HS-27A (cell line): ENCODE results near the gene FDXACB1.

Source experiments
- DNase-seq: peaks from one replicate; pipeline ENCODE4 v3.0.0-alpha.2; 2012; ENCODE audit warnings: low read depth, missing footprints

Gene FDXACB1

GRCh38 chr11:111878849-111879636 is at the start of gene FDXACB1, which contains the start of gene CFAP68:
Gene FDXACB1 (minus strand): TSS chr11:111879165. CDS start chr11:111879132, 33 bp downstream.
Gene CFAP68 (plus strand): TSS chr11:111879541. CDS start chr11:111879561, 20 bp downstream.
- peak; percentile 82 for DNase-seq

DNA sequence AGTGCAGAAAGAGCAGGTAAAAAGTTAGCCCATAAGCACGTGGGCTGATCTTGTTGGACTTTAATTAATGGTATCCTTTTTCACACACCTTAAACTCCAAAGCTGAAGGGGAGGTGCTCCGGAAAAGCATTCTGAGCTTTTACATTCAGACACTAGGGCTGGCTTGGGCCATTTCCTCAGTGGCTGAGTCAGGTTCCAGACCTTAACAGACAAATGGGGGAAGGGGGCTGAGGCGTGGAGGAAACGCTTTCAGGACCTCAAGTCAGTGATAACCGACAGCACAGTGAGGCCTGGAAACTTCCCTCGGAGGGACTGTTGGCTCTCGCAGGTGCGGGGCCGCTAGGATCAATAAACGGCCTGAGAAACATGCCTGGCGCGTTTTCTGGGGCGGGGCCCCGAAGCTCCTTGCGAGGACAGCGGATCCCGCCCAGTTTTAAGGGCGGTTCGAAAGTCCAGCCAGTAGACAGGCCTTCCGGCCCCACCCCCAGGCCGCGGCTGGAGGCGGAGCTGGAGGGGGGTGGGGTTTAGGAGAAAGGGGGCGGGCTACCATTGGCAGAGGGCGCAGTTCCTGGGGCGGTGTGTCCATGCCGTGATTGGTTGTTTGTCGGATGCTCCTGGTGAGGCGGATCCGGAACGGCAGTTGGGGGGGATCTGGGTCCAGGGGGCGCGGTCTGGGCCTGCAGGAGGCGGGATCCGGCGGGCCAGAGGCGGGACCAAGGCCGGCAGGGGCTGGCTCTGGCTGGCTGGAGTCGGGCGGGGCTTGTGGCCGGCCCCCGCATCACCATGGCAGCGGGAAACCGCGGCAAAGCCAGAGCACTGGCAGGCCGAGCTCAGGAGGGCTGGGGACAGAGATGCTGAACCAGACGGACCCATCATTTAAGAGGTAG is 47.8 kb upstream of the FDXACB1 start:
- DNase-seq: peak; percentile 69

GRCh38 chr11:111925953-111926352 is 47.0 kb upstream of the FDXACB1 start:
- no peak for DNase-seq

GRCh38 chr11:111923951-111924350 is 45.0 kb upstream of the FDXACB1 start:
- no peak for DNase-seq

DNA sequence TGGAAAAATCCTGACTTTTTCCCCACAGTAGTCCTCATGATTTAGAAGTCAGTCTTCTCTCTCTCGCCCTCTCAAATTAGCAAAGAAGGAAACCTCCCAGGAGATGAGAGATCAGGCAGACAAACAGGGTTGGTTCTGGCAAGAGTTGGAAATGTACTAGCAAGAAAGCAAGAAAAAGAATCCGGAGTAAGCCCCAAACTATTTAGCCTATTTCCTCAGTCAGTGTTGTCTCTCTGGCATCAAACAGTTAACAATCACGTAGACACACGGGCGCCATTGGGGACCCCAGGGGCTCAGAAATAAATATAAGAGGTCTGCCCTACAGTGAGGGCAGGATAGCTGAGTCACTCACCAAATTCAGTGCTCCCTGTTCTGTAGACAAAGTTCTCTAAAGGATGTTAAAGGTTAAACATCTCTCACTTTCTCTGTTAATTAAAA is 44.4 kb upstream of the FDXACB1 start:
- DNase-seq: no peak

DNA sequence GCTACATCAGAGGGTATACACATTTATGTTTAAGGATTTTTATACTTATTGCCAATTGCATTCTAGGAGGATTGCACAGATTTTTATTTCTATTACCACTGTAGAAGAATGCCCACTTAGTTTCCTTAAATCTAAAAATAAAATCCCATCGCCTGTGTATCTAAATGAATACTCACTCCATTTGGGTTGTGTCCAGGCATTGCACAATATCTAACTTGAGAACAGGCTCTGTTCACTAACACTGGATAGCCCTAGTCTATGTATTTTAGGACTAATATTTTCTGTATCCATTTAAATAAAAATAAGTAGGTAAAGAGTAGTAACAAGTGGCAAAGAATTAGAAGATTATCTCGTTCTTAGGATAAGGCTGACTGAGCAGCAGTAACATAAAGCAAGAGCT is 43.8 kb upstream of the FDXACB1 start:
- no peak for DNase-seq

DNA sequence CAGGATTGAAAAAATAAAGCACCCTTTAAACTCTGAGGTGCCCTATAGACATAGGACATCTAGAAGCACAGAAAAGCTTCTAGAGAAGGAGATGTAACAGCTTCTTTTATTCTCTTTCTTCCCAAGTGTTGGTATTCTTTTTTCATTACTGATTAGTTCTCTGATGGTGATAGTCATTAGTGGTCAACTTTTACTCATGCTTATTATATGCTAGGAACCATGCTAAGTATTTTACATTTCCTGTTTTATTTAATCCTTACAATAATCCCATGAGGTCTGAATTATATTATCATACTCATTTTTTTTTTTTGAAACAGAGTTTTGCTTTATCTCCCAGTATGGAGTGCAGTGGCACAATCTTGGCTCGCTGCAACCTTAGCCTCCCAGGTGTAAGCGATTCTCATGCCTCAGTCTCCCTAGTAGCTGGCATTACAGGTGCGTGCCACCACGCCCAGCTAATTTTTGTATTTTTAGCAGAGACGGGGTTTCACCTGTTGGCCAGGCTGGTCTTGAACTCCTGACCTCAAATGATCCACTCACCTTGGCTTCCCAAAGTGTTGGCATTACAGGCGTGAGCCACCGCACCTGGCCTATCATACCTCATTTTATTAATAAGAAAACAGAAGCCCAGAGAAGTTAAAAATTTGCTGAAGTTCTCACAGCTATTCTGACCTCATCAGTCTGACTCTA is 42.7 kb upstream of the FDXACB1 start:
- DNase-seq: no peak

DNA sequence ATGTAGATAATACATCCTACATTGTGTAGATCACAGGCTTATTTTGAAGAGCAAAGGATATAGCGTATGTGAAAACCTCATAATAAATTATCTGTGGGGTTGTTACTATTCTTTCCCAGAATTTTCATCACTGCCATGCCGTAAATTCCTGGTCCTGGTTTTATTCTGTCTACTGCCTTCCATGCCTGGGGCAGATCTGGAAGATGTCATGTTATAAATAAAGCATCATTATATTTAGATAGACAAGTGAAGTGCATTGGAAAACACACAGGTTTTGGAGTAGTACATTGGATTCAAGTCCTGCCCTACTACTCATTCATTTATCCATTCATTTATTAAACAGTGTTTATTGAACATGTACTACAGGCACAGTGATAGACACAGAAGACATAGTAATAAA is 41.9 kb upstream of the FDXACB1 start:
- DNase-seq: no peak

DNA sequence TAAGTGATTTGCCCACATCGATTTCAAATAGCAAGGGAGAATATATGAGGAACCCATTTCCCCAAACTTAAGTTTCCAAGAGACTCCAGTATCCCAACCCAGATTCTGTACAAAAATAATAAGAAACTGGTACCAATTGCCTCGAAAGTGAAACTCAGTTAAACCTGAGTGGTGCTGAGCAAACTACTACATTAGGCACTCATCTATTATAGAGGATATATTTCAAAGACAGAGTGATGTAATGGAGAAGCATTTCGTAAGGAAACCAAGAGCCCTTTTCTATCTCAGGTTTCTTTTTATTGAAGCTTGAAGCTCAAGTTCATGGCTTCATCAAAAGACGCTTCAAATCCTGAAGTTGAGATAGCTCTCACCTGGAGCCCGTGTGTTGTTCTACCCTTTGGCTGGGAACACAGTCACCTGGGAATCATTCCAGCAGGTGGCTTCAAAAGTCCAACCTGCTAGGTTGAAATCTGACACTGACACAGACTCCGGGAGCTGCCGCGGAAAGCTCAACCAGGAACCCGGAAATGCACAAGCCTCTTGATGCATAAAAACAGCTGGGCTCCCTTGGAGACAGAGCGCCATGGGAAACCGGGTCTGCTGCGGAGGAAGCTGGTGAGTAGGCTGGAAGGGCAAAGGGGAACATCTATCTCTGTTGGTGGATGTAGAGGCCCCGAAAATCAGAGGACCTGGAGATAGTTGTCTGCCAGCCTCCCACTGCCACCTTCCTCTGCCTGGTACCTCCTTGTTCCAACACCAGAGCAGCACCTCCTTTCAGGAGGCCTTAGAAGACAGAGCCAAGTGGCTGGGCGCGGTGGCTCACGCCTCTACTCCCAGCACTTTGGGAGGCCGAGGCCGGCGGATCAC is 39.7 kb upstream of the FDXACB1 start, which contains the start of gene C11orf52:
C11orf52 (plus strand) TSS at position 524 of the 867 bp plus-strand sequence; CDS start at position 584, 60 bp downstream.
- no peak for DNase-seq

- no peak for DNase-seq
Measured at GRCh38 chr11:111917788-111918187, 38.8 kb upstream of the FDXACB1 start.

DNA sequence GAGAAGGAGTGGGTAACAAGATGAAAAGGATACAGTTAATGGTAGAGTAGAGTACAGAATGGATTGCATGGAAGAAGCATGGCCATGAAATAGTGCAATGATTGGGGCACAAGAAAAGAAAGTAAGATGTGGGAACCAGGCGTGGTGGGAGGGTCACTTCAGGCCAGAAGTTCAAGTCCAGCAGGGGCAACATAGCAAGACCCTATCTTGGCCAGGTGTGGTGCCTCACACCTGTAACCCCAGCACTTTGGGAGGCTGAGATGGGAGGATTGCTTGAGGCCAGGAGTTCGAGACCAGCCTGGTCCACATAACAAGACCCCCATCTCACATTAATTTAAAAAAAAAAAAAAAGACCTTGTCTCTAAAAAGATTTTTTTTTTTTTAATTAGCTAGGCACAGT is 38.3 kb upstream of the FDXACB1 start:
- DNase-seq: no peak

DNA sequence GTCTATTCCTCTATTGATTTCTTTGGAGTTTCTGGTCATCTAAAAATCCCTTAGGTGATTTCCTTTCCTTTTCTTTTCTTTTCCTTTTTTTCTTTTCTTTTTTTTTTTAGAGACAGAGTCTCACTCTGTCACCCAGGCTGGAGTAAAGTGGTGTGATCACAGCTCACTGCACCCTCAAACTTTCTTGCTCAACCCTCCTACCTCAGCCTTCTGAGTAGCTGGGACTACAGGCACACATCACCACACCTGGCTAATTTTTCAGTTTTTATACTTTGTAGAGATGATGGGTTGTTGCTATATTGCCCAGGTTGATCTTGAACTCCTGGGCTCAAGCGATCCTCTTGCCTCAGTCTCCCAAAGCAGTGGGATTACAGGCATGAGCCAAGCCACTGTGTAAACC is 37.8 kb upstream of the FDXACB1 start:
- DNase-seq: no peak

DNA sequence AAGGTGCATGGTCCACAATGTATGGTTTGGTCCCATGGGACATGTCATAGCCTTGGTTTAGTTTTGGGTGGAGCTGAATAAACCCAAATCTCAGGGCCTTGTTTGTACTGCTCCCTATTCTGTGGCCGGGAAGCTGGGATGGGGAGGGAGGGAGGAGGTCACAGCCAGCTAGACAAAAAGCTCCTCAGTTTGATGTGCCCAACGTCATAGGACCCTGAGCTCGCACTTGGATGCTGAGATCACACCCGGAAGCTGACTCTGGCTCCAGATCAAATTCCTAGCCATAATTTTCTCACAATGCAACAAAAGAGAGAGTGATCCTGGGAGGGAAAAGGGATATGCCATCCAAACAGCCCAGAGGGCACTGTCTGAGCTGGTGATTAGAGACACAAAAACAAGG is 35.0 kb upstream of the FDXACB1 start:
- DNase-seq: peak; percentile 36

GRCh38 chr11:111913031-111913861 is 34.3 kb upstream of the FDXACB1 start:
- DNase-seq: no peak

DNA sequence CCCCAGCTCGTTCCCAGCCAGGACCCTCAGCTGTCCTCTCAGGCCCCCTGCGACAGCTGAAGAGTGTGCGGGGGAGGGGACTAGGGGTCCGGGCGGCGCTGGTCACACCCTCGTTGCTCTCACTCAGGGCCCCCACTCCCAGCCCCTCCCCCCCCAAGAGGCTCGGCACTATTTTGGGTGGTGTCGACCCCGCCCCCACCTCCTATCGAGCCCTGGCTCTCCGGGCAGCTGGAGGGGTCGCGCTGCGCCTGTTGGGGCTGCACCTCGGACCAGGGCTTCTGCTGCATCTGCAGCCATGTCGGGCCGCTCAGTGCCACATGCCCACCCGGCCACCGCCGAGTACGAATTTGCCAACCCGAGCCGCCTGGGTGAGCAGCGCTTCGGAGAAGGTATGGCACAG is 33.6 kb upstream of the FDXACB1 start, which contains the start of gene HSPB2:
HSPB2 (plus strand) TSS at position 200 of the 400 bp plus-strand sequence; CDS start at position 296, 96 bp downstream.
- no peak for DNase-seq

DNA sequence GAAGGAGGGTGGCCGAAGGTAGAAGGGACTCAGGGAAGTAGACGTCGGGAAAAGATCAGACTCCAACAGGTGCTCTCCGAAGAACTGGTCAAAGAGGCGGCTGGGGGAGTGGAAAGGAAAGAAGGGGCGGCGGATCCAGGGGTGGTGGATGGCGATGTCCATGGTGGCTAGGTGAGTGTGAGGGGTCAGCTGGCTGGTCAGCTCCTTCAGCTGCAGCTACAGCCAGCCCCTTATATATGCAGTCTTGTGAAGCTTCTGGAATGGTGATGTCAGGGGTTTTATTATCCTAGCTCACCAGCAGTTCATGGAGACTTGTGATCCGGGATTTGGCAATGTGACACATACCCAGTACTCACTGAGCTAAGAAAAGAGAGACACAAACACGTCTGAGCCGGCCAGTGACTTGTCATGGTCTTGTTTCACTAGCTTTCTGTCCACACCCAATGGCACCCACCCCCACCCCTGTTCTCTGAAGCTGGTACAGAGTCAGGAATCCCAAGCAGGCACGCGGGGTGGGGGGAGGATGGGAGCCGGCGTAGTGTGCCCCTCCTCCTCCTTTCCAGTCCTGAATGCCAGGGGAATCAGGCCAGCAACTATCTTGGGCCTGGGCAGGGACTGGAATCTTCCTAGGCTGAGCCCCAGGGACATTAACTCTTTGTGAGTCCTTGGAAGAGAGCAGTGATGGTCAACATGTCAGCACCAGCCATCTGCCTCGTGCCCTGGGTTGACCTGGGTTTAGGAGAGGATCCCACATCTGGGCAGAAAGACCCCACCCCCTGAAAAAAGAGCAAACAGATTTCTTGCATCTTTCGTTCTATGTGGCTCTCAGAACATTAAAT is 32.8 kb upstream of the FDXACB1 start, which contains the start of gene CRYAB:
CRYAB (minus strand) TSS at position 208 of the 839 bp plus-strand sequence; CDS start at position 162, 46 bp downstream.
- peak; percentile 51 for DNase-seq

DNA sequence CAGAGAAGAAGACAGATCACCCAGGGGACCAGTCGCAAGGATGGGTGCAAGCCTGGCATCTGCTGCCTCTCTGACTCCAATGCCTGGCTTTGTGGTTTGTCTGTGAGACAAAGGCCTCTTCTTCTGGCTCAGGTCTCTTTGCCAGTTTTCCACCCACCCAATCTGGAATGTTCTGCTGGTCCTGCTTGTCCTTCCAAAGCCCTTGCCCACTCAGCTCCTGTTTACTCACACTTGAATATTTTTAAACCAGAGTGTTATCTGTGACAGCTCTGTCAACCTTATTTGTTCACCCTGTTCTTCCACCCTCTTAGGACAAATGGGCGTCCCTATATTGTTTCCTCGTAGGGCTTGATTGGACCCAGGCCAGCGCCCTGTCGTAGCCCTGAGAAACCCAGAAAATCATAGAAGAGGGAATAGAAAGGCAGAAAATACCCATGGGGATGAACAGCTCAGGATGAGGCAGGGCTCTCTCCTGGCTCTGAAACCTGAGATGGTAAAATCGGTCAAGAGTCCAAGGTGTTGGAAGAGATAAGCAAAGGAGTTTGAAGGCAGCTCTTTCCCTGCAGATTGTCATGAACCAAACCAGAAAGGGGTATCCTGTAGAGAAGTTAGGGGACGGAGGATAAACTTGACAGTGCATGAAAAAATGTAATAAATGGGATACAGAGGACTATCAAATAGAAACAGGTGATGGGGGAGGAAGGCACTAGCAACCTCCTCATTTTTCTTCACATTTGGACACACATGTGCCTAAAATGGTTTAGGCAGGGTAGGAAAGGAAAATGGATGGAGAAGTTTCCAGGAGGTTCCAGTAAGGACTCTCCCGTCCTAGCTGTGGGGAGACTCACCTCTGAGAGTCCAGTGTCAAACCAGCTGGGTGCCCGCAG is 32.0 kb upstream of the FDXACB1 start:
- no peak for DNase-seq

GRCh38 chr11:111909378-111909777 is 30.4 kb upstream of the FDXACB1 start:
- no peak for DNase-seq
